Measurements from ENCODE around the gene PAX7.
"Not testable (repeated sequence)": the region's sequence is repeated elsewhere in the genome, so short reads cannot be mapped to it uniquely, and the experiment has no call there.

Gene PAX7

GRCh38 chr1:18630511-18631495 lies at the start of gene PAX7:
Gene PAX7 (plus strand): TSS chr1:18630846. CDS start chr1:18631604, 758 bp downstream.
- in situ Hi-C loops (cut with MboI; ENCODE audit: low sequenced_read_pairs) = no loop called here

- in situ Hi-C loops (cut with MboI; ENCODE audit: low sequenced_read_pairs) = no loop called here
Observed at GRCh38 chr1:18581420-18581880, 49.2 kb upstream of the PAX7 start.

- in situ Hi-C loops (cut with MboI; ENCODE audit: low sequenced_read_pairs) = no loop called here
Observed at GRCh38 chr1:18582890-18583289, 47.8 kb upstream of the PAX7 start.

- in situ Hi-C loops (cut with MboI; ENCODE audit: low sequenced_read_pairs) = no loop called here
Observed at GRCh38 chr1:18583326-18583941, 47.2 kb upstream of the PAX7 start.

GRCh38 chr1:18586016-18586415 lies 44.6 kb upstream of the PAX7 start:
- in situ Hi-C loops (cut with MboI; ENCODE audit: low sequenced_read_pairs) = not testable (repeated sequence)

GRCh38 chr1:18588093-18588492 lies 42.6 kb upstream of the PAX7 start:
- in situ Hi-C loops (cut with MboI; ENCODE audit: low sequenced_read_pairs) = no loop called here

GRCh38 chr1:18592368-18592767 lies 38.3 kb upstream of the PAX7 start:
- in situ Hi-C loops (cut with MboI; ENCODE audit: low sequenced_read_pairs) = no loop called here

- in situ Hi-C loops (cut with MboI; ENCODE audit: low sequenced_read_pairs) = no loop called here
Observed at GRCh38 chr1:18597160-18598042, 33.2 kb upstream of the PAX7 start.

- in situ Hi-C loops (cut with MboI; ENCODE audit: low sequenced_read_pairs) = no loop called here
Observed at GRCh38 chr1:18599086-18599485, 31.6 kb upstream of the PAX7 start.

GRCh38 chr1:18599704-18600103 lies 30.9 kb upstream of the PAX7 start:
- in situ Hi-C loops (cut with MboI; ENCODE audit: low sequenced_read_pairs) = loop anchor here (25.0 kb wide), 1 partner anchor 213 kb away; no protein-coding TSS in a partner anchor

GRCh38 chr1:18602533-18603211 lies 28.0 kb upstream of the PAX7 start:
- in situ Hi-C loops (cut with MboI; ENCODE audit: low sequenced_read_pairs) = loop anchor here (25.0 kb wide), 1 partner anchor 210 kb away; no protein-coding TSS in a partner anchor

- in situ Hi-C loops (cut with MboI; ENCODE audit: low sequenced_read_pairs) = loop anchor here (25.0 kb wide), 1 partner anchor 209 kb away; no protein-coding TSS in a partner anchor
Observed at GRCh38 chr1:18603212-18603852, 27.3 kb upstream of the PAX7 start.

- in situ Hi-C loops (cut with MboI; ENCODE audit: low sequenced_read_pairs) = loop anchor here (25.0 kb wide), 1 partner anchor 206 kb away; no protein-coding TSS in a partner anchor
Observed at GRCh38 chr1:18606443-18607288, 24.0 kb upstream of the PAX7 start.

- in situ Hi-C loops (cut with MboI; ENCODE audit: low sequenced_read_pairs) = loop anchor here (25.0 kb wide), 1 partner anchor 205 kb away; no protein-coding TSS in a partner anchor
Observed at GRCh38 chr1:18607289-18607760, 23.3 kb upstream of the PAX7 start.

GRCh38 chr1:18608534-18608933 lies 22.1 kb upstream of the PAX7 start:
- in situ Hi-C loops (cut with MboI; ENCODE audit: low sequenced_read_pairs) = loop anchor here (25.0 kb wide), 1 partner anchor 204 kb away; no protein-coding TSS in a partner anchor

GRCh38 chr1:18611311-18611710 lies 19.3 kb upstream of the PAX7 start:
- in situ Hi-C loops (cut with MboI; ENCODE audit: low sequenced_read_pairs) = loop anchor here (25.0 kb wide), 1 partner anchor 201 kb away; no protein-coding TSS in a partner anchor

- in situ Hi-C loops (cut with MboI; ENCODE audit: low sequenced_read_pairs) = loop anchor here (25.0 kb wide), 1 partner anchor 200 kb away; no protein-coding TSS in a partner anchor
Observed at GRCh38 chr1:18612073-18612472, 18.6 kb upstream of the PAX7 start.

GRCh38 chr1:18614069-18614735 lies 16.4 kb upstream of the PAX7 start:
- in situ Hi-C loops (cut with MboI; ENCODE audit: low sequenced_read_pairs) = loop anchor here (25.0 kb wide), 1 partner anchor 198 kb away; no protein-coding TSS in a partner anchor

Data from HL-60/S4 treated with phorbol 12-myristate 13-acetate at 8.2 ng/mL for 4 days and 3 days (cell line).